A549 (cell line): Measurements from ENCODE around the gene SIAH3.

Source experiments
- CEBPB ChIP-seq, 2 experiments: fragments of >200 bp in 1 of 2; sonication (Bioruptor Twin) in 1 of 2; formaldehyde crosslinking in 1 of 2; IDR thresholded peaks; 2 replicates each; pipeline ENCODE4 v1.6.1; 2012 to 2016
- CHD4 ChIP-seq: fragments of 200-600 bp; sonication (generic); IDR thresholded peaks from 2 replicates; pipeline ENCODE4 v1.6.1; 2016; ENCODE audit warnings: antibody characterized with exemption, mild to moderate bottlenecking, borderline replicate concordance
- EP300 ChIP-seq, 2 experiments: fragments of >200 bp; sonication (Bioruptor Twin); formaldehyde crosslinking; IDR thresholded peaks; 2 replicates in 1 of 2; 3 replicates in 1 of 2; pipeline ENCODE4 v1.6.1; 2016 to 2017
- HMGXB4 ChIP-seq: fragments of 250-450 bp; sonication (Bioruptor Pico); IDR thresholded peaks from 2 replicates; pipeline ENCODE4 v1.5.0; 2021; ENCODE audit warnings: mild to moderate bottlenecking, moderate library complexity, borderline replicate concordance
- POLR2A ChIP-seq: IDR thresholded peaks from 2 replicates; pipeline ENCODE4 v1.6.1; 2012; ENCODE audit warnings: mild to moderate bottlenecking, low read length
- TF ChIP-seq, protein P1 (sequence below): IDR thresholded peaks from 2 replicates; pipeline ENCODE4 v1.6.1; 2012
- TF ChIP-seq, protein P2 (sequence below): fragments of >200 bp; sonication (Bioruptor Twin); formaldehyde crosslinking; IDR thresholded peaks from 3 replicates; pipeline ENCODE4 v1.5.1; 2016
- TF ChIP-seq, protein P3 (sequence below): IDR thresholded peaks from 2 replicates; pipeline ENCODE4 v1.6.1; 2012

GRCh38 chr13:45886466-45886865 lies 34.9 kb upstream of the SIAH3 start:
- TF ChIP-seq POLR2A, result no peak
- TF ChIP-seq, protein P1, sequence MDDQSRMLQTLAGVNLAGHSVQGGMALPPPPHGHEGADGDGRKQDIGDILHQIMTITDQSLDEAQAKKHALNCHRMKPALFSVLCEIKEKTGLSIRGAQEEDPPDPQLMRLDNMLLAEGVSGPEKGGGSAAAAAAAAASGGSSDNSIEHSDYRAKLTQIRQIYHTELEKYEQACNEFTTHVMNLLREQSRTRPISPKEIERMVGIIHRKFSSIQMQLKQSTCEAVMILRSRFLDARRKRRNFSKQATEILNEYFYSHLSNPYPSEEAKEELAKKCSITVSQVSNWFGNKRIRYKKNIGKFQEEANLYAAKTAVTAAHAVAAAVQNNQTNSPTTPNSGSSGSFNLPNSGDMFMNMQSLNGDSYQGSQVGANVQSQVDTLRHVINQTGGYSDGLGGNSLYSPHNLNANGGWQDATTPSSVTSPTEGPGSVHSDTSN, result no peak
- TF ChIP-seq CEBPB (IDR thresholded peaks at IDR 0.05), result no peak
- TF ChIP-seq, protein P2, sequence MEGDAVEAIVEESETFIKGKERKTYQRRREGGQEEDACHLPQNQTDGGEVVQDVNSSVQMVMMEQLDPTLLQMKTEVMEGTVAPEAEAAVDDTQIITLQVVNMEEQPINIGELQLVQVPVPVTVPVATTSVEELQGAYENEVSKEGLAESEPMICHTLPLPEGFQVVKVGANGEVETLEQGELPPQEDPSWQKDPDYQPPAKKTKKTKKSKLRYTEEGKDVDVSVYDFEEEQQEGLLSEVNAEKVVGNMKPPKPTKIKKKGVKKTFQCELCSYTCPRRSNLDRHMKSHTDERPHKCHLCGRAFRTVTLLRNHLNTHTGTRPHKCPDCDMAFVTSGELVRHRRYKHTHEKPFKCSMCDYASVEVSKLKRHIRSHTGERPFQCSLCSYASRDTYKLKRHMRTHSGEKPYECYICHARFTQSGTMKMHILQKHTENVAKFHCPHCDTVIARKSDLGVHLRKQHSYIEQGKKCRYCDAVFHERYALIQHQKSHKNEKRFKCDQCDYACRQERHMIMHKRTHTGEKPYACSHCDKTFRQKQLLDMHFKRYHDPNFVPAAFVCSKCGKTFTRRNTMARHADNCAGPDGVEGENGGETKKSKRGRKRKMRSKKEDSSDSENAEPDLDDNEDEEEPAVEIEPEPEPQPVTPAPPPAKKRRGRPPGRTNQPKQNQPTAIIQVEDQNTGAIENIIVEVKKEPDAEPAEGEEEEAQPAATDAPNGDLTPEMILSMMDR, result no peak
- TF ChIP-seq EP300 (IDR thresholded peaks at IDR 0.05), result no peak
- no peak for TF ChIP-seq CHD4
- TF ChIP-seq, protein P3, sequence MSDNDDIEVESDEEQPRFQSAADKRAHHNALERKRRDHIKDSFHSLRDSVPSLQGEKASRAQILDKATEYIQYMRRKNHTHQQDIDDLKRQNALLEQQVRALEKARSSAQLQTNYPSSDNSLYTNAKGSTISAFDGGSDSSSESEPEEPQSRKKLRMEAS, result no peak
- TF ChIP-seq HMGXB4 (CRISPR knock-in tag), result no peak
